ENCODE measurements around the gene SUN1.
"Not testable (repeated sequence)": the region's sequence is repeated elsewhere in the genome, so short reads cannot be mapped to it uniquely, and the experiment has no call there.

The SUN1 gene

GRCh38 chr7:920351-921070 lies 88.2 kb downstream of the SUN1 start:
- DNase-seq (ENCODE audit: low read depth) = no peak

- DNase-seq (ENCODE audit: low read depth) = no peak
Measured at GRCh38 chr7:921071-921461, 88.8 kb downstream of the SUN1 start.

GRCh38 chr7:921581-922333 lies 89.5 kb downstream of the SUN1 start:
- DNase-seq (ENCODE audit: low read depth) = no peak

GRCh38 chr7:922334-923107 lies 90.2 kb downstream of the SUN1 start:
- DNase-seq (ENCODE audit: low read depth) = no peak

GRCh38 chr7:923108-924041 lies 91.1 kb downstream of the SUN1 start:
- DNase-seq (ENCODE audit: low read depth) = no peak

DNA sequence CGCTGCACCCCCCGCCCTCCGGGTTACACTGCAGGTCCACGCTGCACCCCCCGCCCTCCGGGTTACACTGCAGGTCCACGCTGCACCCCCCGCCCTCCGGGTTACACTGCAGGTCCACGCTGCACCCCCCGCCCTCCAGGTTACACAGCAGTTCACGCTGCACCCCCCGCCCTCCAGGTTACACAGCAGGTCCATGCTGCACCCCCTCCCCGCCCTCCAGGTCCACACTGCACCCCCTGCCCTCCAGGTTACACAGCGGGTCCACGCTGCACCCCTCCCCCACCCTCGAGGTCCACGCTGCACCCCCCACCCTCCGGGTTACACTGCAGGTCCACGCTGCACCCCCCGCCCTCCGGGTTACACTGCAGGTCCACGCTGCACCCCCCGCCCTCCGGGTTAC lies 91.8 kb downstream of the SUN1 start:
- not testable (repeated sequence) for DNase-seq (ENCODE audit: low read depth)
